Effector CD8-positive, alpha-beta T cell (primary cell): ENCODE results near the gene PNKD.

Source experiments
- DNase-seq: peaks from one replicate; lab custom pipeline; 2025; lab: John Stamatoyannopoulos, UW

Gene PNKD

GRCh38 chr2:218371983-218372350 is 101.6 kb downstream of the PNKD start:
- DNase-seq, result no peak

- no peak for DNase-seq
Measured at GRCh38 chr2:218374795-218375194, 104.5 kb downstream of the PNKD start.

GRCh38 chr2:218375212-218375611 is 104.9 kb downstream of the PNKD start:
- DNase-seq, result no peak

- no peak for DNase-seq
Measured at GRCh38 chr2:218378053-218378452, 107.7 kb downstream of the PNKD start.

GRCh38 chr2:218381916-218382366 is 111.6 kb downstream of the PNKD start, which contains the start of gene SLC11A1:
TSS of gene SLC11A1 (plus strand) at chr2:218382273. CDS start at chr2:218382369, 96 bp downstream.
- DNase-seq, result no peak

GRCh38 chr2:218382785-218383184 is 112.5 kb downstream of the PNKD start:
- no peak for DNase-seq

GRCh38 chr2:218383892-218384519 is 113.7 kb downstream of the PNKD start:
- no peak for DNase-seq

GRCh38 chr2:218384975-218385374 is 114.7 kb downstream of the PNKD start:
- DNase-seq, result no peak

GRCh38 chr2:218386505-218387368 is 116.4 kb downstream of the PNKD start:
- no peak for DNase-seq

- DNase-seq, result no peak
Measured at GRCh38 chr2:218387369-218388194, 117.3 kb downstream of the PNKD start.

- no peak for DNase-seq
Measured at GRCh38 chr2:218389333-218390150, 119.2 kb downstream of the PNKD start.

GRCh38 chr2:218391202-218391601 is 120.9 kb downstream of the PNKD start:
- DNase-seq, result no peak

GRCh38 chr2:218392459-218392858 is 122.1 kb downstream of the PNKD start:
- DNase-seq, result no peak

- DNase-seq, result no peak
Measured at GRCh38 chr2:218392891-218393462, 122.7 kb downstream of the PNKD start.

- DNase-seq, result no peak
Measured at GRCh38 chr2:218393750-218394290, 123.5 kb downstream of the PNKD start.

GRCh38 chr2:218394298-218395089 is 124.2 kb downstream of the PNKD start:
- DNase-seq, result no peak

- DNase-seq, result no peak
Measured at GRCh38 chr2:218395090-218395444, 124.7 kb downstream of the PNKD start.

- DNase-seq, result no peak
Measured at GRCh38 chr2:218395456-218395825, 125.1 kb downstream of the PNKD start.

GRCh38 chr2:218395826-218396687 is 125.7 kb downstream of the PNKD start:
- peak; percentile 90 for DNase-seq
